ENCODE measurements around the gene ST14.
"Not testable (repeated sequence)": the region's sequence is repeated elsewhere in the genome, so short reads cannot be mapped to it uniquely, and the experiment has no call there.

- TF ChIP-seq CTCF, POLR2A (IDR thresholded peaks at IDR 0.05): not testable (repeated sequence)
Observed at GRCh38 chr11:130233486-130233885, 73.9 kb downstream of the ST14 start.

All from esophagus squamous epithelium (tissue), 4 donors.